HepG2 (cell line): ENCODE data around the gene PDCL3. TPM values are rescaled to one million over a fixed set of nuclear protein-coding genes. Genes with fewer than 3 reads are reported as not detected.

Source experiments
- ATAC-seq: fragments of 200-7000 bp; cut with Tn5 transposase; 3 replicates; pipeline ENCODE4 v1.9.1; 2020; ENCODE audit warnings: mild to moderate bottlenecking, moderate library complexity
- BruUV-seq: library from RNA; stranded (reverse); fragments of 400-500 nt; replicated peaks from 2 replicates; lab custom pipeline; 2021; lab: Mats Ljungman, UMichigan
- CTCF ChIA-PET: fragments of 300-600 bp; formaldehyde crosslinking; extraction: SDS; loops from one replicate; lab custom pipeline; 2021; ENCODE audit warnings: low total read pairs, inconsistent platforms, low intra/inter-chr PET ratio; lab: Yijun Ruan, JAX
- POLR2A ChIA-PET: fragments of 350-600 bp; sonication (Branson Sonifier 250); formaldehyde crosslinking; loops from one replicate; lab custom pipeline; 2020; ENCODE audit warnings: antibody characterized with exemption, inconsistent platforms; lab: Yijun Ruan, JAX
- DNase-seq: peaks from one replicate; pipeline ENCODE4 v3.0.0-alpha.2; 2015; ENCODE audit warnings: low spot score
- FAIRE-seq: peaks from 3 replicates; lab custom pipeline; 2011; peaks lifted over from hg19 to GRCh38; lab: Jason Lieb, UNC
- H2AFZ ChIP-seq: one replicate; pipeline ENCODE4 v1.6.1; 2011; ENCODE audit warnings: low read length, inconsistent platforms
- H3K27ac ChIP-seq: fragments of 300-600 bp; 3 replicates; pipeline ENCODE4 v1.8.0; 2011; ENCODE audit warnings: mixed run types, mild to moderate bottlenecking, mixed read lengths, low read length, inconsistent platforms; ENCODE audit not compliant: insufficient read depth; ENCODE audit errors: extremely low read length
- H3K27me3 ChIP-seq, 2 experiments: fragments of 200-600 bp in 1 of 2; 2 replicates in 1 of 2; 3 replicates in 1 of 2; pipeline versions ENCODE4 v1.6.0 to v1.8.0; 2011; ENCODE audit warnings: low read length in 2 of 2, mild to moderate bottlenecking in 2 of 2, moderate library complexity in 2 of 2, inconsistent platforms in 1 of 2; ENCODE audit not compliant: insufficient read depth in 2 of 2, control insufficient read depth in 1 of 2
- H3K36me3 ChIP-seq, 2 experiments: fragments of 200-600 bp in 1 of 2; replicated peaks in 1 of 2; 2 replicates in 1 of 2; 3 replicates in 1 of 2; pipeline versions ENCODE4 v1.5.1 to v1.8.0; 2011; ENCODE audit warnings: low read length in 2 of 2, inconsistent platforms in 1 of 2; ENCODE audit not compliant: insufficient read depth in 2 of 2, control insufficient read depth in 1 of 2
- H3K4me1 ChIP-seq: 2 replicates; pipeline ENCODE4 v1.5.1; 2012; ENCODE audit warnings: low read length, inconsistent platforms; ENCODE audit not compliant: insufficient read depth
- H3K4me2 ChIP-seq: 2 replicates; pipeline ENCODE4 v1.6.0; 2011; ENCODE audit warnings: low read depth, low read length, inconsistent platforms
- H3K4me3 ChIP-seq, 3 experiments: fragments of 200-600 bp in 1 of 3; sonication (generic), shearing (Covaris generic) in 1 of 3; replicated peaks in 1 of 3; 2 replicates each; pipeline ENCODE4 v1.5.1; 2011 to 2016; ENCODE audit warnings: low read length in 3 of 3, inconsistent platforms in 2 of 3, low read depth in 2 of 3, mild to moderate bottlenecking in 2 of 3, control low read depth in 1 of 3, mixed read lengths in 1 of 3; ENCODE audit not compliant: insufficient read depth in 1 of 3
- H3K79me2 ChIP-seq: one replicate; pipeline ENCODE4 v1.6.1; 2011; ENCODE audit warnings: low read length, inconsistent platforms; ENCODE audit not compliant: insufficient read depth
- H3K9ac ChIP-seq: 2 replicates; pipeline ENCODE4 v1.6.0; 2011; ENCODE audit warnings: mild to moderate bottlenecking, low read depth, low read length, inconsistent platforms; ENCODE audit not compliant: insufficient read depth
- H3K9me3 ChIP-seq: 2 replicates; pipeline ENCODE4 v1.5.1; 2012; ENCODE audit warnings: mild to moderate bottlenecking, low read length
- H4K20me1 ChIP-seq: 2 replicates; pipeline ENCODE4 v1.6.0; 2011; ENCODE audit warnings: inconsistent platforms, mild to moderate bottlenecking, low read length, moderate library complexity; ENCODE audit not compliant: insufficient read depth
- ATRX ChIP-seq: sonication (generic); formaldehyde crosslinking; IDR thresholded peaks from 2 replicates; pipeline ENCODE4 v1.4.0; 2020; ENCODE audit warnings: missing genetic modification reagents, borderline replicate concordance
- FOXP4 ChIP-seq: sonication (generic); formaldehyde crosslinking; IDR thresholded peaks from 2 replicates; pipeline ENCODE4 v1.4.0; 2020; ENCODE audit warnings: missing genetic modification reagents
- NFYC ChIP-seq: IDR thresholded peaks from 2 replicates; pipeline ENCODE4 v1.6.1; 2016; ENCODE audit warnings: missing genetic modification reagents, missing compliant biosample characterization
- NPAS2 ChIP-seq: sonication (generic); formaldehyde crosslinking; IDR thresholded peaks from 2 replicates; pipeline ENCODE4 v1.8.0; 2022; ENCODE audit warnings: mild to moderate bottlenecking, missing genetic modification reagents, borderline replicate concordance
- PAF1 ChIP-seq: IDR thresholded peaks from 2 replicates; pipeline ENCODE4 v1.6.1; 2016; ENCODE audit warnings: missing genetic modification reagents, missing compliant biosample characterization
- ZNF430 ChIP-seq: sonication (generic); formaldehyde crosslinking; IDR thresholded peaks from 2 replicates; pipeline ENCODE4 v1.9.0; 2021; ENCODE audit warnings: mild to moderate bottlenecking, missing genetic modification reagents
- ZNF530 ChIP-seq: sonication (generic); formaldehyde crosslinking; IDR thresholded peaks from 2 replicates; pipeline ENCODE4 v1.5.0; 2020; ENCODE audit warnings: low read depth, mild to moderate bottlenecking, missing genetic modification reagents
- ZNF749 ChIP-seq: sonication (generic); formaldehyde crosslinking; IDR thresholded peaks from 2 replicates; pipeline ENCODE4 v1.8.0; 2022; ENCODE audit warnings: mild to moderate bottlenecking, missing genetic modification reagents, moderate library complexity, borderline replicate concordance
- WGBS: methylation state at CpG from one replicate; pipeline ENCODE4 v1.1.6; 2017; ENCODE audit warnings: low lambda C conversion rate; 5-methylcytosine and 5-hydroxymethylcytosine counted together
- in situ Hi-C: cut with HindIII; loops from 2 replicates; pipeline ENCODE4 v1.10.0; 2017; ENCODE audit warnings: low pct_unique_long_range_greater_than_20kb; ENCODE audit not compliant: extremely low pct_ligation_motif_present
- intact Hi-C: fragments of 100-400 bp; cut with micrococcal nuclease; formaldehyde crosslinking; loops from one replicate; pipeline ENCODE4 v1.10.0; 2022; ENCODE audit not compliant: unreplicated experiment
- polyA plus RNA-seq, 8 experiments: library from polyadenylated mRNA; depleted of rRNA in 3 of 8; stranded (reverse) in 7 of 8; unstranded in 1 of 8; fragments of >200 nt; fragmentation: Illumina TruSeq in 4 of 8; extraction: Trizol in 4 of 8; gene quantifications; 2 replicates each; pipeline versions ENCODE4 v1.2.1 to v1.2.3, GENCODE V29; 2011 to 2016; ENCODE audit warnings: low read depth in 4 of 8, missing spikeins in 1 of 8, mixed read lengths in 1 of 8; ENCODE audit not compliant: insufficient read depth in 1 of 8
- total RNA-seq, 5 experiments: library from RNA; depleted of rRNA; stranded (reverse); fragments of >200 nt; fragmentation: Illumina TruSeq; extraction: Trizol; gene quantifications; 2 replicates each; pipeline ENCODE4 v1.2.3, GENCODE V29; 2016; ENCODE audit warnings: low read depth in 1 of 5

Gene PDCL3
- total and polyA plus RNA-seq, 2 of the 13 experiments (the other 11 are each of a cell fraction or from before 2014, with no cell fraction given) = 14.4 to 24.4 TPM

- no peaks in the 10 kb centered on the region for H3K9me3 ChIP-seq
- no peak overlapping the region for H3K4me2 ChIP-seq
- POLR2A ChIA-PET = no interaction called here
- BruUV-seq = no TSS peak
- no peak for DNase-seq
- no peaks in the 10 kb centered on the region for H4K20me1 ChIP-seq
- no peak overlapping the region for H2AFZ ChIP-seq
- no peak for FAIRE-seq
- H3K79me2 ChIP-seq = no peaks in the 10 kb centered on the region
- no peak for TF ChIP-seq ZNF530 (CRISPR knock-in tag)
- no peak for TF ChIP-seq NFYC (CRISPR knock-in tag)
- TF ChIP-seq FOXP4 (CRISPR knock-in tag) = no peak
- TF ChIP-seq ATRX = no peak
- no peak for TF ChIP-seq ZNF430 (CRISPR knock-in tag)
- no peak for TF ChIP-seq ZNF749 (CRISPR knock-in tag)
- TF ChIP-seq PAF1 (CRISPR knock-in tag) = no peak
- no peak for TF ChIP-seq NPAS2 (CRISPR knock-in tag)
- H3K27me3 ChIP-seq = peaks cover 5 to 67% of the 10 kb centered on the region in 2 experiments
- CTCF ChIA-PET = no interaction called here
- H3K36me3 ChIP-seq = no peaks in the 10 kb centered on the region
- no peak overlapping the region for H3K9ac ChIP-seq
- ATAC-seq = no peak
- intact Hi-C loops (no loop called here), in situ Hi-C loops (no loop called here)
- H3K4me1 ChIP-seq = no peaks in the 10 kb centered on the region
- H3K4me3 ChIP-seq = no peak overlapping the region
- WGBS = 17% methylated on average over 8 of the region's 8 CpGs
- no peak overlapping the region for H3K27ac ChIP-seq
These were observed 54.1 kb downstream of the PDCL3 start for GRCh38 chr2:100616841-100617390.
